ENCODE measurements around the gene ZBTB17.

GRCh38 chr1:15949453-15950245 lies 26.3 kb downstream of the ZBTB17 start:
- no peak for TF ChIP-seq CTCF (IDR thresholded peaks at IDR 0.05)
- no peak for TF ChIP-seq POLR2A (IDR thresholded peaks at IDR 0.05)
- TF ChIP-seq POLR2AphosphoS5 (IDR thresholded peaks at IDR 0.05) = peak; percentile 86

Measured in prostate gland (tissue), 2 donors.